Neural cell (in vitro differentiated cells): ENCODE data around the gene GLMN.

ENCODE experiments used
- EP300 ChIP-seq: fragments of 450-650 bp; conservative IDR thresholded peaks from 2 replicates; pipeline ENCODE4 v1.6.1; 2014; ENCODE audit warnings: antibody characterized with exemption, mild to moderate bottlenecking, moderate library complexity; ENCODE audit not compliant: poor library complexity, severe bottlenecking
- EZH2 ChIP-seq: fragments of 200-600, 300-800 bp; shearing (Covaris generic), sonication (generic); IDR thresholded peaks from 2 replicates; pipeline ENCODE4 v1.6.1; 2014; ENCODE audit warnings: antibody characterized with exemption, low read length, borderline replicate concordance, mild to moderate bottlenecking; ENCODE audit not compliant: insufficient read depth, poor library complexity, severe bottlenecking
- MXI1 ChIP-seq: fragments of 450-650 bp; conservative IDR thresholded peaks from 2 replicates; pipeline ENCODE4 v1.6.1; 2014; ENCODE audit warnings: antibody characterized with exemption, mild to moderate bottlenecking; ENCODE audit not compliant: poor library complexity, severe bottlenecking
- POLR2AphosphoS5 ChIP-seq: IDR thresholded peaks from 2 replicates; pipeline ENCODE4 v1.6.1; 2012
- REST ChIP-seq: IDR thresholded peaks from 2 replicates; pipeline ENCODE4 v1.6.1; 2012; ENCODE audit warnings: borderline replicate concordance
- TF ChIP-seq, protein P1 (sequence below): fragments of 450-650 bp; IDR thresholded peaks from 2 replicates; pipeline ENCODE4 v1.5.1; 2014; ENCODE audit warnings: antibody characterized with exemption, mild to moderate bottlenecking, moderate library complexity; ENCODE audit not compliant: poor library complexity, severe bottlenecking

DNA sequence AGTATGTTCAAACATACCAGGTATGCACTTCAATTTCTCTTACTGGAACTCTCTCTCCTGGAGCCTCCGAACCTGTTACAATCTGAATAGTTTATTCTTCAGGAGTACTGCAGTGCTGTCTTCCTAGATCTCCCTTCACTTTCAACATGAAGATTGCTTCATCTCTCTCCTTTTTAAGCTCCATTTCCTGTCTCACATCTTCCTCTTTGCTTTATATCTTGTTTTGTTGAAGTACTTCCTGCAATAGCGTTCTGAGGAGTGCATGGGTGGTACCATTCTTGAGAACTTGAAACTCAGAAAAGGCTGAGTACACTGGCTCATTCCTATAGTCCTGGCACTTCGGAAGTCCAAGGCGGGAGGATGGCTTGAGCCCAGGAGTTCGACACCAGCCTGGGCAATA, 96.8 kb downstream of the GLMN start:
- TF ChIP-seq, protein P1, sequence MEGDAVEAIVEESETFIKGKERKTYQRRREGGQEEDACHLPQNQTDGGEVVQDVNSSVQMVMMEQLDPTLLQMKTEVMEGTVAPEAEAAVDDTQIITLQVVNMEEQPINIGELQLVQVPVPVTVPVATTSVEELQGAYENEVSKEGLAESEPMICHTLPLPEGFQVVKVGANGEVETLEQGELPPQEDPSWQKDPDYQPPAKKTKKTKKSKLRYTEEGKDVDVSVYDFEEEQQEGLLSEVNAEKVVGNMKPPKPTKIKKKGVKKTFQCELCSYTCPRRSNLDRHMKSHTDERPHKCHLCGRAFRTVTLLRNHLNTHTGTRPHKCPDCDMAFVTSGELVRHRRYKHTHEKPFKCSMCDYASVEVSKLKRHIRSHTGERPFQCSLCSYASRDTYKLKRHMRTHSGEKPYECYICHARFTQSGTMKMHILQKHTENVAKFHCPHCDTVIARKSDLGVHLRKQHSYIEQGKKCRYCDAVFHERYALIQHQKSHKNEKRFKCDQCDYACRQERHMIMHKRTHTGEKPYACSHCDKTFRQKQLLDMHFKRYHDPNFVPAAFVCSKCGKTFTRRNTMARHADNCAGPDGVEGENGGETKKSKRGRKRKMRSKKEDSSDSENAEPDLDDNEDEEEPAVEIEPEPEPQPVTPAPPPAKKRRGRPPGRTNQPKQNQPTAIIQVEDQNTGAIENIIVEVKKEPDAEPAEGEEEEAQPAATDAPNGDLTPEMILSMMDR: no peak
- TF ChIP-seq EZH2 (no peak), POLR2AphosphoS5 (no peak), EP300 (no peak), REST (no peak), MXI1 (no peak)
